GM12878 (cell line): ENCODE measurements around the gene NR2E3. TPM values are rescaled to one million over a fixed set of nuclear protein-coding genes. Genes with fewer than 3 reads are reported as not detected.

Source experiments
- ATAC-seq: fragments of 200-7000 bp; cut with Tn5 transposase; 3 replicates; pipeline ENCODE4 v1.9.1; 2020; ENCODE audit warnings: mild to moderate bottlenecking, moderate library complexity
- BruUV-seq: library from RNA; stranded (reverse); fragments of 400-500 nt; replicated peaks from 2 replicates; lab custom pipeline; 2021; lab: Mats Ljungman, UMichigan
- CTCF ChIA-PET: fragments of 300-600 bp; sonication (Branson Sonifier 250); formaldehyde crosslinking; extraction: SDS; loops from one replicate; lab custom pipeline; 2021; ENCODE audit warnings: inconsistent platforms; lab: Yijun Ruan, JAX
- POLR2A ChIA-PET: fragments of 350-600 bp; formaldehyde crosslinking; extraction: SDS; loops from one replicate; lab custom pipeline; 2021; ENCODE audit warnings: inconsistent platforms; lab: Charles Lee
- RAD21 ChIA-PET: fragments of 300-600 bp; sonication (Branson Sonifier 250); formaldehyde crosslinking; loops from one replicate; lab custom pipeline; 2023; ENCODE audit warnings: antibody characterized with exemption; ENCODE audit not compliant: unreplicated experiment; lab: Charles Lee
- SMC1A ChIA-PET: fragments of 300-600 bp; sonication (Branson Sonifier 250); formaldehyde crosslinking; loops from one replicate; lab custom pipeline; 2023; ENCODE audit not compliant: unreplicated experiment, uncharacterized antibody; lab: Charles Lee
- DNase-seq: peaks from one replicate; pipeline ENCODE4 v3.0.0-alpha.2; 2011; ENCODE audit warnings: low read depth, low spot score
- FAIRE-seq: peaks from 3 replicates; lab custom pipeline; 2011; peaks lifted over from hg19 to GRCh38; lab: Jason Lieb, UNC
- H2AFZ ChIP-seq: 2 replicates; pipeline ENCODE4 v1.6.0; 2011; ENCODE audit warnings: low read depth, low read length, control low read depth; ENCODE audit not compliant: control insufficient read depth
- H3K27ac ChIP-seq: 2 replicates; pipeline ENCODE4 v1.5.1; 2011; ENCODE audit warnings: control low read depth; ENCODE audit not compliant: control insufficient read depth, insufficient read depth
- H3K27me3 ChIP-seq, 2 experiments: replicated peaks in 1 of 2; 2 replicates each; pipeline versions ENCODE4 v1.6.0 to v1.6.1; 2011; ENCODE audit warnings: low read length in 1 of 2; ENCODE audit not compliant: control insufficient read depth in 2 of 2, insufficient read depth in 2 of 2
- H3K36me3 ChIP-seq, 2 experiments: 2 replicates each; pipeline ENCODE4 v1.5.1; 2011; ENCODE audit warnings: low read length in 1 of 2; ENCODE audit not compliant: control insufficient read depth in 2 of 2, insufficient read depth in 2 of 2
- H3K4me1 ChIP-seq: 2 replicates; pipeline ENCODE4 v1.6.1; 2011; ENCODE audit warnings: mild to moderate bottlenecking, low read length, moderate library complexity, mixed read lengths; ENCODE audit not compliant: control insufficient read depth, insufficient read depth
- H3K4me2 ChIP-seq: 2 replicates; pipeline ENCODE4 v1.6.0; 2011; ENCODE audit warnings: control low read depth; ENCODE audit not compliant: control insufficient read depth, insufficient read depth
- H3K4me3 ChIP-seq: fragments of 200-600 bp; sonication (generic); 2 replicates; pipeline ENCODE4 v1.5.1; 2016
- H3K79me2 ChIP-seq: 2 replicates; pipeline ENCODE4 v1.6.0; 2011; ENCODE audit warnings: low read length; ENCODE audit not compliant: control insufficient read depth, insufficient read depth
- H3K9ac ChIP-seq: 2 replicates; pipeline ENCODE4 v1.8.0; 2011; ENCODE audit warnings: low read length, control low read depth, mixed read lengths; ENCODE audit not compliant: control insufficient read depth, insufficient read depth
- H3K9me3 ChIP-seq: replicated peaks from 3 replicates; pipeline ENCODE4 v1.5.1; 2011; ENCODE audit warnings: mild to moderate bottlenecking, low read length; ENCODE audit not compliant: control insufficient read depth, insufficient read depth
- H4K20me1 ChIP-seq: 2 replicates; pipeline ENCODE4 v1.6.0; 2011; ENCODE audit not compliant: control insufficient read depth, insufficient read depth
- ATF2 ChIP-seq: IDR thresholded peaks from 2 replicates; pipeline ENCODE4 v1.6.1; 2012; ENCODE audit warnings: low read length, inconsistent platforms
- BHLHE40 ChIP-seq, 2 experiments: fragments of 450-650 bp in 1 of 2; IDR thresholded peaks; 2 replicates each; pipeline ENCODE4 v1.6.1; 2011 to 2017; ENCODE audit warnings: low read depth in 2 of 2, borderline replicate concordance in 1 of 2, improper control_type of control experiment in 1 of 2, low read length in 1 of 2, mild to moderate bottlenecking in 1 of 2
- CBX5 ChIP-seq: sonication (generic); IDR thresholded peaks from 2 replicates; pipeline ENCODE4 v1.6.1; 2016; ENCODE audit warnings: low read depth, moderate library complexity, mild to moderate bottlenecking, inconsistent platforms
- E2F8 ChIP-seq: fragments of 450-650 bp; IDR thresholded peaks from 2 replicates; pipeline ENCODE4 v1.6.1; 2018; ENCODE audit warnings: mild to moderate bottlenecking, low read depth, moderate library complexity; ENCODE audit not compliant: partially characterized antibody
- ESRRA ChIP-seq: IDR thresholded peaks from 2 replicates; pipeline ENCODE4 v1.6.1; 2012; ENCODE audit warnings: mild to moderate bottlenecking, low read length, improper control_type of control experiment
- HDAC2 ChIP-seq: fragments of 200-600 bp; sonication (generic); IDR thresholded peaks from 2 replicates; pipeline ENCODE4 v1.6.1; 2017
- LARP7 ChIP-seq: fragments of 450-650 bp; IDR thresholded peaks from 2 replicates; pipeline ENCODE4 v1.6.1; 2017; ENCODE audit warnings: mild to moderate bottlenecking
- MTA2 ChIP-seq: fragments of 450-650 bp; IDR thresholded peaks from 2 replicates; pipeline ENCODE4 v1.6.1; 2016; ENCODE audit warnings: low read depth, mild to moderate bottlenecking, moderate library complexity
- NFYB ChIP-seq: IDR thresholded peaks from 2 replicates; pipeline ENCODE4 v1.6.1; 2011; ENCODE audit warnings: low read depth, mild to moderate bottlenecking, low read length, improper control_type of control experiment, moderate library complexity; ENCODE audit not compliant: insufficient read depth
- REST ChIP-seq: IDR thresholded peaks from 2 replicates; pipeline ENCODE4 v1.6.1; 2012; ENCODE audit warnings: mild to moderate bottlenecking, low read depth, low read length
- SIX5 ChIP-seq: IDR thresholded peaks from 2 replicates; pipeline ENCODE4 v1.6.1; 2011; ENCODE audit warnings: mild to moderate bottlenecking, low read depth, low read length, moderate library complexity; ENCODE audit not compliant: severe bottlenecking
- SUZ12 ChIP-seq: fragments of 200-600 bp; sonication (generic); IDR thresholded peaks from one replicate; pipeline ENCODE4 v1.6.1; 2018; ENCODE audit warnings: antibody characterized with exemption, mild to moderate bottlenecking; ENCODE audit not compliant: unreplicated experiment
- USF2 ChIP-seq: IDR thresholded peaks from 2 replicates; pipeline ENCODE4 v1.6.1; 2011; ENCODE audit warnings: low read depth, low read length, improper control_type of control experiment, borderline replicate concordance
- YY1 ChIP-seq: IDR thresholded peaks from 2 replicates; pipeline ENCODE4 v1.6.1; 2011; ENCODE audit warnings: low read depth, mild to moderate bottlenecking, low read length
- WGBS: methylation state at CpG from one replicate; pipeline ENCODE4 v1.1.6; 2016; ENCODE audit warnings: low lambda C conversion rate; ENCODE audit not compliant: insufficient replicate concordance, insufficient coverage; ENCODE audit errors: missing lambda C conversion rate; 5-methylcytosine and 5-hydroxymethylcytosine counted together
- in situ Hi-C: fragments of 300-500 bp; cut with MboI; formaldehyde crosslinking; loops from 9 replicates; pipeline ENCODE4 v1.14.3; 2018; ENCODE audit warnings: mixed read lengths
- intact Hi-C: fragments of 100-400 bp; cut with micrococcal nuclease; formaldehyde crosslinking; loops from one replicate; pipeline ENCODE4 v1.14.2; 2022; ENCODE audit not compliant: unreplicated experiment
- polyA plus RNA-seq, 11 experiments: library from polyadenylated mRNA; depleted of rRNA in 4 of 11; unstranded in 6 of 11; stranded (reverse) in 5 of 11; fragments of >200 nt; fragmentation: Nextera tagmentation in 4 of 11; fragmentation: Illumina TruSeq in 1 of 11; extraction: Ambion mirVana in 4 of 11; extraction: Trizol in 1 of 11; gene quantifications; 1 replicate in 1 of 11; 2 replicates in 10 of 11; pipeline versions ENCODE4 v1.2.1 to v1.2.3, GENCODE V29; 2011 to 2016; ENCODE audit warnings: inconsistent platforms in 2 of 11, missing spikeins in 2 of 11, low read depth in 1 of 11
- total RNA-seq, 4 experiments: library from RNA; depleted of rRNA in 3 of 4; stranded (reverse); fragments of >200 nt in 3 of 4; fragmentation: Illumina TruSeq in 1 of 4; extraction: Trizol in 1 of 4; gene quantifications; 2 replicates each; pipeline versions ENCODE4 v1.2.1 to v1.2.3, GENCODE V29; 2013 to 2021

The NR2E3 gene
- total and polyA plus RNA-seq, 10 of the 15 experiments (the other 5 are each of a cell fraction or from before 2014, with no cell fraction given) = 0.05 to 0.11 (median 0.11) TPM; not detected in 7

- in situ Hi-C loops (no loop called here), intact Hi-C loops (no loop called here)
- Histone ChIP-seq H3K4me2 (no peak overlapping the region), H3K27ac (no peak overlapping the region), H3K9me3 (no peaks in the 10 kb centered on the region; the same call in 2 of the 3 replicates), H2AFZ (no peak overlapping the region), H3K9ac (no peak overlapping the region), H3K27me3 (no peaks in the 10 kb centered on the region), H4K20me1 (no peaks in the 10 kb centered on the region), H3K79me2 (no peaks in the 10 kb centered on the region), H3K36me3 (no peaks in the 10 kb centered on the region), H3K4me1 (no peaks in the 10 kb centered on the region), H3K4me3 (no peak overlapping the region)
- no peak for ATAC-seq
- no peak for FAIRE-seq
- ChIA-PET RAD21 (no interaction called here), SMC1A (interaction anchor here (0.8 kb wide), 1 partner anchor 238 kb away, joined by 4 read pairs; no protein-coding TSS in a partner anchor), CTCF (no interaction called here), POLR2A (no interaction called here)
- no TSS peak for BruUV-seq
- no peak for DNase-seq
- WGBS = 68% methylated on average over 6 of the region's 9 CpGs
- TF ChIP-seq LARP7 (no peak), CBX5 (no peak), ATF2 (no peak), SUZ12 (no peak), ESRRA (no peak), REST (no peak), YY1 (no peak), SIX5 (no peak), BHLHE40 (IDR thresholded peaks at IDR 0.05; ENCODE audit: borderline replicate concordance in 1 of 2, low read depth in 2 of 2, low read length in 1 of 2) (no peak), HDAC2 (no peak), USF2 (no peak), NFYB (no peak), MTA2 (no peak), E2F8 (no peak)
These were observed 3.5 kb downstream of the NR2E3 start for GRCh38 chr15:71813723-71814470.
